SK-N-SH (cell line): ENCODE data around the gene ARHGAP26. TPM values are rescaled to one million over a fixed set of nuclear protein-coding genes. Genes with fewer than 3 reads are reported as not detected.

Experiments used
- CTCF ChIA-PET: fragments of 300-600, 350-600 bp; formaldehyde crosslinking; extraction: SDS; loops from one replicate; lab custom pipeline; 2021; lab: Yijun Ruan, JAX
- POLR2A ChIA-PET: fragments of 350-600 bp; sonication (Branson Sonifier 250); formaldehyde crosslinking; extraction: SDS; loops from one replicate; lab custom pipeline; 2020; ENCODE audit warnings: antibody characterized with exemption, inconsistent platforms; lab: Yijun Ruan, JAX
- DNase-seq: peaks from one replicate; pipeline ENCODE4 v3.0.0; 2012
- H2AFZ ChIP-seq: fragments of 200-600 bp; sonication (generic); 2 replicates; pipeline ENCODE4 v1.8.1; 2016; ENCODE audit warnings: antibody characterized with exemption, mild to moderate bottlenecking, low read depth
- H3F3A ChIP-seq: fragments of 200-600 bp; sonication (generic); replicated peaks from 2 replicates; pipeline ENCODE3; 2016; ENCODE audit warnings: antibody characterized with exemption, mild to moderate bottlenecking; ENCODE audit not compliant: insufficient read depth
- H3K27ac ChIP-seq, 2 experiments: fragments of 200-500 bp in 1 of 2; fragments of 200-600 bp in 1 of 2; sonication (Bioruptor generic) in 1 of 2; sonication (generic), shearing (Covaris generic) in 1 of 2; 2 replicates each; pipeline versions ENCODE4 v1.5.1 to v1.6.1; 2014 to 2016; ENCODE audit warnings: low read depth in 2 of 2, inconsistent platforms in 1 of 2, low read length in 1 of 2, mild to moderate bottlenecking in 1 of 2, mixed read lengths in 1 of 2
- H3K27me3 ChIP-seq: fragments of 200-600 bp; sonication (generic), shearing (Covaris generic); 2 replicates; pipeline ENCODE4 v1.6.1; 2016; ENCODE audit warnings: mixed run types; ENCODE audit not compliant: insufficient read depth
- H3K36me3 ChIP-seq, 2 experiments: fragments of 200-500 bp in 1 of 2; fragments of 200-600 bp in 1 of 2; sonication (Bioruptor generic) in 1 of 2; sonication (generic) in 1 of 2; replicated peaks in 1 of 2; 2 replicates each; pipeline versions ENCODE3 to v1.5.1; 2014 to 2016; ENCODE audit warnings: low read length in 1 of 2, mild to moderate bottlenecking in 1 of 2; ENCODE audit not compliant: insufficient read depth in 2 of 2, control insufficient read depth in 1 of 2
- H3K4me1 ChIP-seq, 2 experiments: fragments of 200-500 bp in 1 of 2; fragments of 200-600 bp in 1 of 2; sonication (Bioruptor generic) in 1 of 2; sonication (generic), shearing (Covaris generic) in 1 of 2; 2 replicates each; pipeline versions ENCODE4 v1.5.1 to v1.6.1; 2014 to 2016; ENCODE audit warnings: low read depth in 1 of 2, low read length in 1 of 2, mixed run types in 1 of 2; ENCODE audit not compliant: insufficient read depth in 2 of 2, control insufficient read depth in 1 of 2
- H3K4me2 ChIP-seq: fragments of 200-600 bp; sonication (generic), shearing (Covaris generic); 2 replicates; pipeline ENCODE4 v1.6.1; 2017; ENCODE audit warnings: mixed run types
- H3K4me3 ChIP-seq, 2 experiments: fragments of 200-500 bp in 1 of 2; fragments of 200-600 bp in 1 of 2; sonication (Bioruptor generic) in 1 of 2; sonication (generic), shearing (Covaris generic) in 1 of 2; 2 replicates each; pipeline versions ENCODE4 v1.5.1 to v1.8.1; 2014 to 2016; ENCODE audit warnings: low read depth in 2 of 2, inconsistent platforms in 1 of 2, low read length in 1 of 2, mild to moderate bottlenecking in 1 of 2, mixed read lengths in 1 of 2, moderate library complexity in 1 of 2
- H3K79me2 ChIP-seq: fragments of 200-600 bp; sonication (generic); 2 replicates; pipeline ENCODE4 v1.8.1; 2017; ENCODE audit warnings: mild to moderate bottlenecking; ENCODE audit not compliant: insufficient read depth
- H3K9ac ChIP-seq: fragments of 200-600 bp; sonication (generic); 2 replicates; pipeline ENCODE4 v1.6.1; 2017; ENCODE audit warnings: mixed run types
- H3K9me2 ChIP-seq: fragments of 200-600 bp; sonication (generic); 2 replicates; pipeline ENCODE4 v1.6.1; 2017; ENCODE audit warnings: mixed run types
- H3K9me3 ChIP-seq: fragments of 200-600 bp; sonication (generic); 2 replicates; pipeline ENCODE4 v1.6.1; 2017; ENCODE audit warnings: mixed run types, mild to moderate bottlenecking, moderate library complexity
- H4K20me1 ChIP-seq: fragments of 200-600 bp; sonication (generic); 2 replicates; pipeline ENCODE4 v1.6.1; 2017; ENCODE audit warnings: mild to moderate bottlenecking, mixed run types; ENCODE audit not compliant: insufficient read depth
- CTCF ChIP-seq: fragments of 200-600 bp; sonication (generic); IDR thresholded peaks from 2 replicates; pipeline ENCODE4 v1.6.1; 2017; ENCODE audit warnings: antibody characterized with exemption, mild to moderate bottlenecking, moderate library complexity
- ELF1 ChIP-seq: IDR thresholded peaks from 2 replicates; pipeline ENCODE4 v1.4.0; 2012
- FOSL2 ChIP-seq: IDR thresholded peaks from 2 replicates; pipeline ENCODE4 v1.4.0; 2012; ENCODE audit warnings: low read depth, mild to moderate bottlenecking, moderate library complexity, borderline replicate concordance
- FOXM1 ChIP-seq: IDR thresholded peaks from 2 replicates; pipeline ENCODE4 v1.4.0; 2012; ENCODE audit warnings: low read depth, mild to moderate bottlenecking
- GABPA ChIP-seq: IDR thresholded peaks from 2 replicates; pipeline ENCODE4 v1.4.0; 2012; ENCODE audit warnings: low read depth, mild to moderate bottlenecking
- IRF3 ChIP-seq: fragments of 150-350 bp; IDR thresholded peaks from 2 replicates; pipeline ENCODE4 v1.6.1; 2016; ENCODE audit warnings: mild to moderate bottlenecking, low read depth, low read length
- MXI1 ChIP-seq: IDR thresholded peaks from 2 replicates; pipeline ENCODE4 v1.6.1; 2012; ENCODE audit warnings: mild to moderate bottlenecking, low read depth, low read length, improper control_type of control experiment
- NFIC ChIP-seq: IDR thresholded peaks from 2 replicates; pipeline ENCODE4 v1.4.0; 2012; ENCODE audit warnings: borderline replicate concordance
- NRF1 ChIP-seq: IDR thresholded peaks from 2 replicates; pipeline ENCODE4 v1.6.1; 2012; ENCODE audit warnings: low read depth, mild to moderate bottlenecking, low read length
- PBX3 ChIP-seq: IDR thresholded peaks from 2 replicates; pipeline ENCODE4; 2012
- POLR2AphosphoS5 ChIP-seq: IDR thresholded peaks from 2 replicates; pipeline ENCODE4 v1.6.1; 2012; ENCODE audit warnings: low read depth, low read length
- RAD21 ChIP-seq: IDR thresholded peaks from 2 replicates; pipeline ENCODE4 v1.6.1; 2012; ENCODE audit warnings: mild to moderate bottlenecking, low read length
- RFX5 ChIP-seq: IDR thresholded peaks from 2 replicates; pipeline ENCODE4 v1.6.1; 2012; ENCODE audit warnings: mild to moderate bottlenecking, improper control_type of control experiment, low read length
- SIN3A ChIP-seq: IDR thresholded peaks from 2 replicates; pipeline ENCODE4 v1.6.1; 2012; ENCODE audit warnings: low read depth, mild to moderate bottlenecking, low read length, moderate library complexity, borderline replicate concordance
- SMC3 ChIP-seq: IDR thresholded peaks from 2 replicates; pipeline ENCODE4 v1.6.1; 2012; ENCODE audit warnings: low read depth, low read length, improper control_type of control experiment
- TAF1 ChIP-seq: IDR thresholded peaks from 2 replicates; pipeline ENCODE4 v1.6.1; 2012; ENCODE audit warnings: low read depth, mild to moderate bottlenecking, low read length, moderate library complexity, borderline replicate concordance
- TEAD4 ChIP-seq: IDR thresholded peaks from 2 replicates; pipeline ENCODE4 v1.4.0; 2012; ENCODE audit warnings: mild to moderate bottlenecking, borderline replicate concordance; ENCODE audit not compliant: insufficient read depth
- WGBS: methylation state at CpG from one replicate; pipeline ENCODE4 v1.1.6; 2017; ENCODE audit warnings: low lambda C conversion rate; 5-methylcytosine and 5-hydroxymethylcytosine counted together
- polyA plus RNA-seq, 3 experiments: library from polyadenylated mRNA; depleted of rRNA; stranded (reverse); fragments of >200 nt; gene quantifications; 2 replicates each; pipeline ENCODE4 v1.2.3, GENCODE V29; 2012

The ARHGAP26 gene
- polyA plus RNA-seq (2012; rRNA removed) = 6.1 and 8.4 TPM in 2 replicates
- polyA plus RNA-seq (2012; cell fraction: cytosol; rRNA removed) = 4.4 and 4.6 TPM in 2 replicates
- polyA plus RNA-seq (2012; cell fraction: nucleus; rRNA removed) = 19.4 and 33.8 TPM in 2 replicates

- peaks cover 12 to 17% of the 10 kb centered on the region in 2 experiments; a peak in 3 of 4 replicates for H3K4me1 ChIP-seq
- 0% methylated on average over 34 of the region's 87 CpGs for WGBS
- no peaks in the 10 kb centered on the region for H3K27me3 ChIP-seq
- no peaks in the 10 kb centered on the region for H3F3A ChIP-seq
- peak; percentile 74 for TF ChIP-seq RFX5
- peak; percentile 35; the same call in 1 of the 2 replicates for TF ChIP-seq MXI1
- peak; percentile 59 for TF ChIP-seq RAD21
- TF ChIP-seq POLR2AphosphoS5 = peak; percentile 87
- TF ChIP-seq CTCF = peak; percentile 36
- TF ChIP-seq IRF3 = no peak
- TF ChIP-seq NRF1 = peak; percentile 19; the same call in 1 of the 2 replicates
- peak; percentile 31; the same call in 1 of the 2 replicates for TF ChIP-seq SMC3
- peak; percentile 18; the same call in 1 of the 2 replicates for TF ChIP-seq SIN3A
- TF ChIP-seq FOSL2 = no peak
- TF ChIP-seq GABPA = no peak
- TF ChIP-seq PBX3 = peak; percentile 48; the same call in 1 of the 2 replicates
- TF ChIP-seq ELF1 = peak; percentile 43; the same call in 1 of the 2 replicates
- TF ChIP-seq NFIC = no peak
- TF ChIP-seq TEAD4 = no peak
- TF ChIP-seq FOXM1 = no peak
- peak; percentile 66; the same call in 1 of the 2 replicates for TF ChIP-seq TAF1
- ChIA-PET CTCF (interaction anchor here (0.7 to 8.1 kb wide), 29 partner anchors 10 to 122 kb away, joined by 3 to 90 read pairs (median 6); no protein-coding TSS in a partner anchor), POLR2A (interaction anchor here (1.0 to 2.4 kb wide), 8 partner anchors 9 to 103 kb away, joined by 3 to 15 read pairs (median 4); no protein-coding TSS in a partner anchor)
- no peaks in the 10 kb centered on the region for H4K20me1 ChIP-seq
- H3K9me2 ChIP-seq = no peaks in the 10 kb centered on the region
- H3K9me3 ChIP-seq = no peaks in the 10 kb centered on the region
- no peaks in the 10 kb centered on the region for H3K79me2 ChIP-seq
- peak within 1 kb of the TSS; percentile 92 for H3K4me2 ChIP-seq
- H3K4me3 ChIP-seq = peak within 1 kb of the TSS; percentile 70 to 87
- H3K36me3 ChIP-seq = no peaks in the 10 kb centered on the region
- peak within 1 kb of the TSS; percentile 52 to 89; a peak in 3 of 4 replicates for H3K27ac ChIP-seq
- peak within 1 kb of the TSS; percentile 92 for H2AFZ ChIP-seq
- peak; percentile 97 for DNase-seq
- peak within 1 kb of the TSS; percentile 68 for H3K9ac ChIP-seq
Observed at GRCh38 chr5:142769793-142770649, at the start of gene ARHGAP26. TSS of gene ARHGAP26 (plus strand) at chr5:142770377. CDS start at chr5:142770762, 385 bp downstream.
